Measurements from ENCODE around the gene PNKP. TPM values are rescaled to one million over a fixed set of nuclear protein-coding genes. Genes with fewer than 3 reads are reported as not detected.
A peak's percentile ranks its signal among the peaks of the same experiment; 100 is the strongest.

Gene PNKP
- total RNA-seq, 1 experiment from 2014 or later: 130 TPM

- peaks cover 15% of the 10 kb centered on the region for H3K36me3 ChIP-seq (ENCODE audit: control insufficient read depth, insufficient read depth, low read length)
- no peak overlapping the region for H3K4me3 Mint-ChIP-seq (ENCODE audit: unreplicated experiment)
- intact Hi-C loops (cut with micrococcal nuclease; ENCODE audit: unreplicated experiment): loop anchor here (1.0 to 5.0 kb wide), 3 partner anchors 8 to 192 kb away; partner anchors contain the start of genes AKT1S1, PRMT1 and TBC1D17
- H3K27me3 Mint-ChIP-seq (ENCODE audit: insufficient read depth, unreplicated experiment): no peaks in the 10 kb centered on the region
- ChIA-PET POLR2A (interaction anchor here (0.9 to 1.7 kb wide), 7 partner anchors 8 to 229 kb away, joined by 6 to 17 read pairs (median 7); partner anchors contain the start of genes AKT1S1, AP2A1, ATF5 and NUP62), CTCF (interaction anchor here (0.6 to 1.1 kb wide), 8 partner anchors 11 to 299 kb away, joined by 3 to 7 read pairs (median 4); partner anchors contain the start of gene PTOV1)
- H3K36me3 Mint-ChIP-seq (ENCODE audit: insufficient read depth, unreplicated experiment): peaks cover 48% of the 10 kb centered on the region
- peaks cover 22% of the 10 kb centered on the region for H3K4me1 ChIP-seq
- DNase-seq: no peak
- no peak overlapping the region for H3K27ac Mint-ChIP-seq (ENCODE audit: unreplicated experiment)
- no peak for TF ChIP-seq CTCF (IDR thresholded peaks at IDR 0.05; ENCODE audit: insufficient read depth in 1 of 2, low read depth in 1 of 2, low read length in 1 of 2, severe bottlenecking in 1 of 2, unreplicated experiment in 1 of 2)
- H3K9me3 ChIP-seq: no peaks in the 10 kb centered on the region
- peak overlapping the region; percentile 48 for H3K4me3 ChIP-seq (ENCODE audit: low read depth, low read length)
- H3K9me3 Mint-ChIP-seq (ENCODE audit: unreplicated experiment): no peaks in the 10 kb centered on the region
- BruUV-seq (replicated peaks): no TSS peak
- peaks cover 21% of the 10 kb centered on the region for H3K4me1 Mint-ChIP-seq (ENCODE audit: low read depth, unreplicated experiment)
- no peaks in the 10 kb centered on the region for H3K27me3 ChIP-seq (replicated peaks; ENCODE audit: control insufficient read depth, insufficient read depth, low read length)
These were observed 1.7 kb upstream of the PNKP start for GRCh38 chr19:49869009-49869483.

DNA sequence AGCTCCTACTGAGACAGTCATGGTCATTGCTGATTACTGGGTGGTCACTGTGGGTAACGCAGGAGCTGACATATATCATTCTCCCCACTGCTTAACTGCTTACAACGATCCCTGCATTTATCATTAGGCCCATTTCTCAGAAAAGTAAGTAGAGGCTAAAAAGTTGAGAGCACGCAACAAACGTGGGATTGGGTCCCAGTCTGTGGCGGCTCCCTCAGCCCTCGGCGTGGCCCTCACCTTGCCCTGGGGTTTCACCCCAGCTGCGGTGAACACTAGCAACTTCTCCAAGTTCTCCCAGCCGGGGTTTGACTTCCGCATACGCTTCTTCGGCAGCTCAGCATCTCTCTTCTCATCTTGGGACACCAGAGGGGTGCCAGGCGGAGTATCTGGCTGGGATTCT, 2.5 kb downstream of the PNKP start:
- CTCF ChIA-PET: interaction anchor here (1.0 kb wide), 1 partner anchor 8 kb away, joined by 3 read pairs; no protein-coding TSS in a partner anchor
- H3K36me3 Mint-ChIP-seq (ENCODE audit: insufficient read depth, unreplicated experiment): peaks cover 77% of the 10 kb centered on the region
- intact Hi-C loops (cut with micrococcal nuclease; ENCODE audit: unreplicated experiment): loop anchor here (5.0 kb wide), 1 partner anchor 188 kb away; the partner anchor contains the start of gene PRMT1
- Histone ChIP-seq H3K36me3 (ENCODE audit: control insufficient read depth, insufficient read depth, low read length) (peaks cover 11% of the 10 kb centered on the region), H3K9me3 (no peaks in the 10 kb centered on the region), H3K4me3 (ENCODE audit: low read depth, low read length) (no peak overlapping the region), H3K27me3 (replicated peaks; ENCODE audit: control insufficient read depth, insufficient read depth, low read length) (no peaks in the 10 kb centered on the region), H3K4me1 (peaks cover 22% of the 10 kb centered on the region)
- H3K4me3 Mint-ChIP-seq (ENCODE audit: unreplicated experiment): no peak overlapping the region
- no peak for TF ChIP-seq CTCF (IDR thresholded peaks at IDR 0.05; ENCODE audit: insufficient read depth in 1 of 2, low read depth in 1 of 2, low read length in 1 of 2, severe bottlenecking in 1 of 2, unreplicated experiment in 1 of 2)
- no peaks in the 10 kb centered on the region for H3K27me3 Mint-ChIP-seq (ENCODE audit: insufficient read depth, unreplicated experiment)
- peaks cover 21% of the 10 kb centered on the region for H3K4me1 Mint-ChIP-seq (ENCODE audit: low read depth, unreplicated experiment)
- no TSS peak for BruUV-seq (replicated peaks)
- no peak for DNase-seq
- POLR2A ChIA-PET: interaction anchor here (0.7 to 1.0 kb wide), 3 partner anchors 13 to 98 kb away, joined by 3 to 8 read pairs (median 6); partner anchors contain the start of genes AP2A1, PTOV1 and TBC1D17
- peak overlapping the region; percentile 98 for H3K27ac Mint-ChIP-seq (ENCODE audit: unreplicated experiment)
- H3K9me3 Mint-ChIP-seq (ENCODE audit: unreplicated experiment): no peaks in the 10 kb centered on the region

DNA sequence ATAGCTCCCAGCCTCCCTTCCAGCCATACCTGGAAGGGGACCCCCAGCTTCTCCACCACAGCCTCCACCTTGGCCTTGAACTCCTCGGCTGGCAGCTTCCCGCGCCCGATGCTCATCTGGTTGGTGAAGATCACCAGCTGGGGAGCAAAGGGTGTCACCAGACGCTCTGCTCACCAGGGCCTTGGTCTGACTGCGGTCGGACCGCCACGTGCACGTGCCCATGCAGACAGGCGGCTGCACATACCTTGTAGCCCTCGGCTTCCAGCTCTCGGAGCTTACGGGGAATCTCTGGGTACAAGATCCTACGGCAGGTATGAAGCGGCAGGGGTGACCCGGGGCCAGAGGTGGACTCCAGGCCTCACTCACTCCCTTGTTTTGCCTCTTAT, 3.4 kb downstream of the PNKP start:
- intact Hi-C loops (cut with micrococcal nuclease; ENCODE audit: unreplicated experiment): no loop called here
- no peak for TF ChIP-seq CTCF (IDR thresholded peaks at IDR 0.05; ENCODE audit: insufficient read depth in 1 of 2, low read depth in 1 of 2, low read length in 1 of 2, severe bottlenecking in 1 of 2, unreplicated experiment in 1 of 2)
- Histone ChIP-seq H3K4me1 (peaks cover 20% of the 10 kb centered on the region), H3K9me3 (no peaks in the 10 kb centered on the region), H3K4me3 (ENCODE audit: low read depth, low read length) (no peak overlapping the region), H3K27me3 (replicated peaks; ENCODE audit: control insufficient read depth, insufficient read depth, low read length) (no peaks in the 10 kb centered on the region), H3K36me3 (ENCODE audit: control insufficient read depth, insufficient read depth, low read length) (peaks cover 13% of the 10 kb centered on the region)
- POLR2A ChIA-PET: no interaction called here
- peak in 1 of 2 experiments; percentile 33 for DNase-seq
- Mint-ChIP-seq H3K4me1 (ENCODE audit: low read depth, unreplicated experiment) (peaks cover 21% of the 10 kb centered on the region), H3K4me3 (ENCODE audit: unreplicated experiment) (no peak overlapping the region), H3K27ac (ENCODE audit: unreplicated experiment) (no peak overlapping the region), H3K36me3 (ENCODE audit: insufficient read depth, unreplicated experiment) (peaks cover 87% of the 10 kb centered on the region), H3K27me3 (ENCODE audit: insufficient read depth, unreplicated experiment) (no peaks in the 10 kb centered on the region), H3K9me3 (ENCODE audit: unreplicated experiment) (no peaks in the 10 kb centered on the region)
- CTCF ChIA-PET: no interaction called here
- no TSS peak for BruUV-seq (replicated peaks)

Measured in Caco-2 (cell line).